Erythroblast (primary cell): ENCODE data around the gene SIDT2.

Experiments
- GATA1 ChIP-seq: IDR thresholded peaks from 2 replicates; pipeline ENCODE4 v1.6.1; 2011; ENCODE audit warnings: low read depth, mild to moderate bottlenecking, control low read depth, low read length, moderate library complexity
- POLR2A ChIP-seq: IDR thresholded peaks from 2 replicates; pipeline ENCODE4 v1.6.1; 2011; ENCODE audit warnings: mild to moderate bottlenecking, low read length

- TF ChIP-seq POLR2A, result no peak
- TF ChIP-seq GATA1, result no peak
Observed at GRCh38 chr11:117200813-117201657, 22.5 kb downstream of the SIDT2 start.
